Peyer's patch (tissue), 4 donors: ENCODE results near the gene C2orf81.

Experiments
- CTCF ChIP-seq, 6 experiments: fragments of 450-650 bp in 4 of 6; fragments of 200-600 bp in 2 of 6; sonication (generic) in 1 of 6; IDR thresholded peaks; one replicate each; pipeline ENCODE4 v1.5.1; 2017 to 2019; ENCODE audit warnings: antibody characterized with exemption in 6 of 6, mild to moderate bottlenecking in 3 of 6, moderate library complexity in 1 of 6
- POLR2A ChIP-seq, 2 donors: fragments of 450-650 bp; IDR thresholded peaks; one replicate each; pipeline ENCODE4 v1.5.1; 2017; ENCODE audit warnings: antibody characterized with exemption in 2 of 2, mild to moderate bottlenecking in 2 of 2, moderate library complexity in 2 of 2

GRCh38 chr2:74383254-74383653, 38.2 kb downstream of the C2orf81 start:
- TF ChIP-seq CTCF (IDR thresholded peaks at IDR 0.05): no peak
- TF ChIP-seq POLR2A (IDR thresholded peaks at IDR 0.05): no peak
